H1 (cell line): Measurements from ENCODE around the gene CHRD. TPM values are rescaled to one million over a fixed set of nuclear protein-coding genes. Genes with fewer than 3 reads are reported as not detected.

Experiments used
- CTCF ChIA-PET: fragments of 300-600 bp; sonication (Branson Sonifier 250); formaldehyde crosslinking; loops from one replicate; lab custom pipeline; 2021; ENCODE audit not compliant: partially characterized antibody; lab: Charles Lee
- POLR2A ChIA-PET: fragments of 300-600 bp; sonication (Branson Sonifier 250); formaldehyde crosslinking; loops from one replicate; lab custom pipeline; 2021; ENCODE audit warnings: inconsistent platforms; ENCODE audit not compliant: partially characterized antibody; lab: Charles Lee
- DNase-seq, 2 experiments: peaks; one replicate each; pipeline versions ENCODE4 v3.0.0 to v3.0.0-alpha.2; 2010 to 2022; ENCODE audit warnings: low spot score in 2 of 2, low read depth in 1 of 2, mixed read lengths in 1 of 2
- FAIRE-seq: peaks from 2 replicates; lab custom pipeline; 2011; peaks lifted over from hg19 to GRCh38; lab: Jason Lieb, UNC
- H2AFZ ChIP-seq: 2 replicates; pipeline ENCODE4 v1.8.1; 2012; ENCODE audit warnings: low read length, inconsistent platforms
- H2AK5ac ChIP-seq: 2 replicates; pipeline ENCODE4 v1.6.1; 2013; ENCODE audit warnings: low read depth, low read length
- H2BK120ac ChIP-seq: replicated peaks from 2 replicates; pipeline ENCODE3; 2013; ENCODE audit warnings: low read depth, low read length, inconsistent platforms
- H2BK12ac ChIP-seq: 2 replicates; pipeline ENCODE4 v1.6.1; 2013; ENCODE audit warnings: low read depth, low read length
- H2BK15ac ChIP-seq: 2 replicates; pipeline ENCODE4 v1.6.1; 2013; ENCODE audit warnings: low read length
- H2BK20ac ChIP-seq: 2 replicates; pipeline ENCODE4 v1.6.1; 2013; ENCODE audit warnings: low read length
- H2BK5ac ChIP-seq: 2 replicates; pipeline ENCODE4 v1.6.1; 2013; ENCODE audit warnings: low read depth, low read length
- H3K14ac ChIP-seq: 2 replicates; pipeline ENCODE4 v1.6.1; 2013; ENCODE audit warnings: inconsistent platforms; ENCODE audit not compliant: insufficient read length
- H3K18ac ChIP-seq: 2 replicates; pipeline ENCODE4 v1.6.1; 2013; ENCODE audit warnings: low read length; ENCODE audit errors: extremely low read depth
- H3K23ac ChIP-seq: 2 replicates; pipeline ENCODE4 v1.6.1; 2013; ENCODE audit warnings: inconsistent platforms; ENCODE audit not compliant: insufficient read length
- H3K23me2 ChIP-seq: 2 replicates; pipeline ENCODE4 v1.6.1; 2013; ENCODE audit warnings: low read depth, low read length
- H3K27ac ChIP-seq: 2 replicates; pipeline ENCODE4 v1.6.1; 2011; ENCODE audit warnings: low read depth, low read length, inconsistent platforms
- H3K27me3 ChIP-seq, 4 experiments: replicated peaks in 1 of 4; 1 replicate in 1 of 4; 2 replicates in 3 of 4; pipeline versions ENCODE4 v1.6.1 to v1.8.1; 2011 to 2013; ENCODE audit warnings: low read length in 3 of 4, mild to moderate bottlenecking in 3 of 4, inconsistent platforms in 2 of 4, mixed read lengths in 2 of 4, moderate library complexity in 1 of 4; ENCODE audit not compliant: control insufficient read depth in 3 of 4, insufficient read depth in 3 of 4; ENCODE audit errors: extremely low read depth in 1 of 4
- H3K36me3 ChIP-seq, 4 experiments: 2 replicates each; pipeline versions ENCODE4 v1.6.1 to v1.8.1; 2011 to 2013; ENCODE audit warnings: mild to moderate bottlenecking in 4 of 4, low read length in 3 of 4, moderate library complexity in 2 of 4, control low read depth in 1 of 4, inconsistent platforms in 1 of 4; ENCODE audit not compliant: insufficient read depth in 4 of 4, control insufficient read depth in 2 of 4
- H3K4ac ChIP-seq: replicated peaks from 2 replicates; pipeline ENCODE3; 2013; ENCODE audit warnings: low read length, low read depth, mixed read lengths, inconsistent platforms; ENCODE audit not compliant: insufficient read length
- H3K4me1 ChIP-seq, 4 experiments: replicated peaks in 1 of 4; 1 replicate in 1 of 4; 2 replicates in 3 of 4; pipeline versions ENCODE4 v1.6.1 to v1.8.1; 2011 to 2013; ENCODE audit warnings: low read length in 3 of 4, inconsistent platforms in 2 of 4, mixed read lengths in 1 of 4; ENCODE audit not compliant: insufficient read depth in 4 of 4, control insufficient read depth in 3 of 4
- H3K4me2 ChIP-seq, 2 experiments: 2 replicates each; pipeline versions ENCODE4 v1.6.1 to v1.8.1; 2011 to 2013; ENCODE audit warnings: low read depth in 2 of 2, low read length in 2 of 2, control low read depth in 1 of 2, inconsistent platforms in 1 of 2, mild to moderate bottlenecking in 1 of 2; ENCODE audit not compliant: insufficient read depth in 1 of 2
- H3K4me3 ChIP-seq, 4 experiments: fragments of 200-600, 300-600 bp in 1 of 4; sonication (generic), shearing (Covaris generic), sonication (Bioruptor Twin) in 1 of 4; 2 replicates each; pipeline versions ENCODE4 v1.5.1 to v1.8.1; 2011 to 2016; ENCODE audit warnings: low read length in 4 of 4, low read depth in 3 of 4, control low read depth in 2 of 4, inconsistent platforms in 2 of 4, mild to moderate bottlenecking in 2 of 4, mixed read lengths in 1 of 4, moderate library complexity in 1 of 4; ENCODE audit not compliant: insufficient read depth in 2 of 4; ENCODE audit errors: extremely low read depth in 1 of 4
- H3K56ac ChIP-seq: replicated peaks from 2 replicates; pipeline ENCODE3; 2013; ENCODE audit warnings: low read depth, mild to moderate bottlenecking, mixed read lengths, low read length, inconsistent platforms; ENCODE audit not compliant: insufficient read length
- H3K79me1 ChIP-seq: 2 replicates; pipeline ENCODE4 v1.6.1; 2013; ENCODE audit warnings: low read depth, low read length, control low read depth
- H3K79me2 ChIP-seq, 2 experiments: 2 replicates each; pipeline versions ENCODE4 v1.6.1 to v1.8.1; 2012 to 2013; ENCODE audit warnings: low read length in 2 of 2, mild to moderate bottlenecking in 2 of 2, inconsistent platforms in 1 of 2; ENCODE audit not compliant: insufficient read depth in 2 of 2, control insufficient read depth in 1 of 2
- H3K9ac ChIP-seq, 4 experiments: replicated peaks in 1 of 4; 1 replicate in 1 of 4; 2 replicates in 3 of 4; pipeline versions ENCODE4 v1.6.1 to v1.8.1; 2011 to 2013; ENCODE audit warnings: low read depth in 3 of 4, low read length in 3 of 4, control low read depth in 2 of 4, mild to moderate bottlenecking in 2 of 4, moderate library complexity in 2 of 4, inconsistent platforms in 1 of 4; ENCODE audit errors: extremely low read depth in 1 of 4
- H3K9me3 ChIP-seq, 2 experiments: 2 replicates each; pipeline versions ENCODE4 v1.6.1 to v1.8.1; 2012 to 2013; ENCODE audit warnings: mild to moderate bottlenecking in 2 of 2, moderate library complexity in 2 of 2, control low read depth in 1 of 2, inconsistent platforms in 1 of 2, low read depth in 1 of 2, low read length in 1 of 2, mixed read lengths in 1 of 2; ENCODE audit not compliant: insufficient read depth in 2 of 2
- H4K20me1 ChIP-seq, 2 experiments: replicated peaks in 1 of 2; 2 replicates each; pipeline versions ENCODE3 to v1.8.1; 2011 to 2013; ENCODE audit warnings: inconsistent platforms in 2 of 2, low read length in 2 of 2, mild to moderate bottlenecking in 1 of 2; ENCODE audit not compliant: insufficient read depth in 2 of 2, control insufficient read depth in 1 of 2
- H4K5ac ChIP-seq: 2 replicates; pipeline ENCODE4 v1.6.1; 2013; ENCODE audit warnings: low read length, low read depth, mixed read lengths, inconsistent platforms; ENCODE audit not compliant: insufficient read length
- H4K8ac ChIP-seq: 2 replicates; pipeline ENCODE4 v1.8.0; 2013; ENCODE audit warnings: mild to moderate bottlenecking, moderate library complexity, low read length, inconsistent platforms; ENCODE audit not compliant: insufficient read depth; ENCODE audit errors: extremely low read depth
- H4K91ac ChIP-seq: replicated peaks from 2 replicates; pipeline ENCODE3; 2013; ENCODE audit warnings: low read length, mixed read lengths, inconsistent platforms; ENCODE audit not compliant: insufficient read length
- YY1 ChIP-seq: IDR thresholded peaks from 2 replicates; pipeline ENCODE4 v1.6.1; 2011; ENCODE audit warnings: low read depth, mild to moderate bottlenecking, low read length
- WGBS, 2 experiments: shearing (Covaris generic) in 1 of 2; methylation state at CpG; one replicate each; pipeline versions ENCODE4 v1.1.6 to v1.1.7; 2013 to 2015; ENCODE audit warnings: low lambda C conversion rate in 2 of 2, mixed read lengths in 2 of 2, inconsistent platforms in 1 of 2, low coverage in 1 of 2, missing lambda C conversion rate in 1 of 2; ENCODE audit not compliant: insufficient replicate concordance in 2 of 2, insufficient coverage in 1 of 2, insufficient read length in 1 of 2; ENCODE audit errors: extremely low coverage in 1 of 2, missing lambda C conversion rate in 1 of 2; 5-methylcytosine and 5-hydroxymethylcytosine counted together
- polyA plus RNA-seq, 7 experiments: library from polyadenylated mRNA; depleted of rRNA in 3 of 7; stranded (reverse) in 5 of 7; unstranded in 2 of 7; fragments of >200 nt in 5 of 7; fragments of 200-250 nt in 2 of 7; gene quantifications; 1 replicate in 5 of 7; 2 replicates in 1 of 7; 4 replicates in 1 of 7; pipeline versions ENCODE4 v1.2.1 to v1.2.3, GENCODE V29; 2011 to 2013; ENCODE audit warnings: missing spikeins in 2 of 7, mixed read lengths in 2 of 7
- total RNA-seq: library from RNA; stranded (reverse); fragmentation: NEBNext Ultra II Directional; extraction: Animal tissue kit (Norgen Biotek cat#: 25700); gene quantifications from 2 replicates; pipeline ENCODE4 v1.2.1, GENCODE V29; 2021

CHRD gene
- total and polyA plus RNA-seq, 2 of the 8 experiments (the other 6 are each of a cell fraction or from before 2014, with no cell fraction given): 0.62 to 0.86 TPM

DNA sequence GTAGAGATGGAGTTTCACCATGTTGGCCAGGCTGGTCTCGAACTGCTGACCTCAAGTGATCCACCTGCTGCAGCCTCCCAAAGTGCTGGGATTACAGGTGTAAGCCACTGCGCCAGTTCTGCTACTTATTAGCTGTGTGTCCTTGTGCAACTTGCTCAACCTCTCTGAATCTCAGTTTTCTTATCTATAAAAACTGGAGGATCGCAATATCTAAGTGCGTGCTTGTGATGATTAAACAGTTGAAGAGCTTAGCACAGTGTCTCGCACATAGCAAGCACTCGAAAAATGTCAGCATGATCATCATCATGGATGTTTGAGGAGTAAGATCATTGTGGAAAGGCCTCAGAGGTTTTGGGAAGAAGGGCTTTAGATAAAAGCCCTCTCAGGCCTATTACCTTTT is 29.2 kb upstream of the CHRD start:
- Histone ChIP-seq H3K36me3 (peaks cover 4 to 23% (median 16%) of the 10 kb centered on the region in 4 experiments; a peak in 7 of 8 replicates), H3K4me1 (peaks cover 0 to 7% (median 4%) of the 10 kb centered on the region in 4 experiments; a peak in 3 of 7 replicates), H3K23me2 (no peaks in the 10 kb centered on the region), H2AK5ac (no peak overlapping the region), H3K9ac (0 out of 7 replicates have a peak overlapping the region, but pooled peaks of 1 of the 4 experiments have one; percentile 11), H3K56ac (no peak overlapping the region), H4K5ac (no peak overlapping the region), H4K8ac (no peak overlapping the region), H2BK20ac (no peak overlapping the region), H3K27ac (no peak overlapping the region), H3K18ac (no peak overlapping the region), H3K14ac (no peak overlapping the region), H3K27me3 (no peaks in the 10 kb centered on the region), H3K79me2 (no peaks in the 10 kb centered on the region), H2BK120ac (no peak overlapping the region), H3K9me3 (no peaks in the 10 kb centered on the region), H4K91ac (no peak overlapping the region), H3K4ac (no peak overlapping the region), H2BK5ac (no peak overlapping the region), H4K20me1 (peaks cover 0 to 14% of the 10 kb centered on the region in 2 experiments), H3K79me1 (no peaks in the 10 kb centered on the region; the same call in 1 of the 2 replicates), H3K4me3 (no peak overlapping the region), H3K4me2 (no peak overlapping the region), H2AFZ (no peak overlapping the region), H2BK15ac (no peak overlapping the region), H2BK12ac (no peak overlapping the region), H3K23ac (no peak overlapping the region)
- FAIRE-seq (no peak), DNase-seq (no peak)
- ChIA-PET CTCF (interaction anchor here (0.9 to 6.8 kb wide), 6 partner anchors 7 to 190 kb away, joined by 3 to 49 read pairs (median 4); partner anchors contain the start of gene FAM131A), POLR2A (interaction anchor here (1.3 to 3.6 kb wide), 3 partner anchors 8 to 12 kb away, joined by 4 to 23 read pairs (median 6); partner anchors contain the start of genes CLCN2 and POLR2H)
- WGBS, 2 experiments: 92% methylated on average over 6 of the region's 6 CpGs; no CpG with 5 or more reads in 1 of the 2 experiments
- TF ChIP-seq YY1: no peak
